Ectodermal cell (in vitro differentiated cells): ENCODE results near the gene ADAMTS2.

Experiments used
- H3K27ac ChIP-seq: 2 replicates; pipeline ENCODE4 v1.7.0; 2013; ENCODE audit warnings: mild to moderate bottlenecking, low read depth, low read length; ENCODE audit not compliant: insufficient read depth, poor library complexity, severe bottlenecking
- H3K27me3 ChIP-seq: 2 replicates; pipeline ENCODE4 v1.7.0; 2013; ENCODE audit warnings: mild to moderate bottlenecking, low read length; ENCODE audit not compliant: insufficient read depth, control insufficient read depth, poor library complexity, severe bottlenecking
- H3K36me3 ChIP-seq: one replicate; pipeline ENCODE4 v1.7.0; 2013; ENCODE audit warnings: low read length; ENCODE audit not compliant: control insufficient read depth, insufficient read depth
- H3K4me1 ChIP-seq: one replicate; pipeline ENCODE4 v1.7.0; 2013; ENCODE audit warnings: low read length; ENCODE audit not compliant: control insufficient read depth, insufficient read depth
- H3K4me3 ChIP-seq: 2 replicates; pipeline ENCODE4 v1.7.0; 2013; ENCODE audit warnings: low read depth, low read length, control low read depth; ENCODE audit not compliant: insufficient read depth
- H3K9me3 ChIP-seq: 2 replicates; pipeline ENCODE4 v1.7.0; 2013; ENCODE audit warnings: mild to moderate bottlenecking, low read length, moderate library complexity; ENCODE audit not compliant: control insufficient read depth
- WGBS, 2 experiments: methylation state at CpG; one replicate each; pipeline ENCODE4 v1.1.7; 2013; ENCODE audit warnings: missing lambda C conversion rate in 2 of 2; 5-methylcytosine and 5-hydroxymethylcytosine counted together

Gene ADAMTS2

DNA sequence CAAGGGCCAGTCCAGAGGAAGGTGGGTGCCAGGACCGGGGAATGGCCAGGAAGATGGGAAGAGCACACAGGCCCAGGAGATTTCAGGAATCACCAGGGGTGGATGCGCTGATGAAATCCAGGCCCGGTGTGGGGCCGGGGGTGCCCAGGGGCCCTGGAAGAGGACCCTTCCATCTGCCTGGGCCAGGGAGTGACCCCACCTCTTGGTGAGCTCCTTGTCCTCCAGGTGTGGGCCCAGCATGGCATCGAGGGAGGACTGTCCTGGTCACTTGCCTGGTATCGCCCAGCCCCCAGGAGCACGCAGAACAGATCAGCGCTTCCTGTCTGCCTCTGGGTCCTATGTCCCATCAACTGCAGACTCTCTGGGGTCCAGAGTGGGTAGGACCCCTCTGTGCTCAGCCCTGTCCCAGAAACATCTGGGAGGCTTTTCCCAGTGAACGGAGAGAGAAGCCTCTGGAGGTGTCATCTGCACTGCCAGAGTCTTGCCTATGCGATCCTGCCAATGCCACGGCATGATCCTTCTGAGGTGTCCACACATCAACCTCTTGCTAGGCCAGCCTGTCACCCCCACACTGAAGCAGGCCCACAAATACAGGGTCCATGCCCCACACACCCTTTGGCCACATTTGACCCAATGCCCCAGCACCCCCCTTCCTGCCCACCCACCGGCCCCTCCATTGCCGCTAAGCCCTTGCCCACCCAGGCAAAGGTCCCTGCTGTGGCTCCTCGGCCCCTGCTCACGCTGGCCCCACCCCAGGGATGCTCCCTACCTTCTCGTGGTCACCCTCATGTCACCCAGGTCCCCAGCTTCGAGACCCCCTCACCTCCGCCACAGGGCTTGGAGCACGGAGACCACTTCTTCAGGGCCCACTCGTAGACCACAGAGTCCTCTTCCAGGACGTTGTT, 217.9 kb downstream of the ADAMTS2 start:
- Histone ChIP-seq H3K9me3 (no peaks in the 10 kb centered on the region), H3K36me3 (no peaks in the 10 kb centered on the region), H3K4me1 (no peaks in the 10 kb centered on the region), H3K27me3 (no peaks in the 10 kb centered on the region), H3K4me3 (no peak overlapping the region), H3K27ac (no peak overlapping the region)
- 90 to 92% methylated on average over 21 of the region's 21 CpGs for WGBS, 2 experiments

DNA sequence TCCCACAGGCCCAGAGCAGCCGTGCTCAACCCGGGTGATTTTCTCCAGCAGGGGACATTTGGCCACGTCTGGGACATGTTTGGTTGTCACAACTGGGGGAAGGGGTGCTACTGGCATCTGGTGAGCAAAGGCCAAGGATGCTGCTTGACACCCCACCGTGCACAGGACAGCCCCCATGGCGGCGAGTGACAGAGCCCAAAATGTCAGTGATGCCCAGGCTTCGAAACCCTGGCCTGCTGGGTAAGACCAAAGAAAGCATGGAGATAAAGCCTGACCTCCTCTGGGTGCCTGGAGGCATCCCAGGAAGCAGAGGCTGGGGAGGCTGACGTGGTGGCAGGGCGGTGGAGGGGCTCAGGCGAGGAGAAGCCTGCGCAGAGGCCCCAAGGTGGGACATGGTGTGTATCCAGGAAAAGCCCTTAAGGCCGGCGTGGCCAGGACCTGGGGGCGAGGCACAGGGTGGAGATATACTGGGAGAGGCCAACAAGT, 218.7 kb downstream of the ADAMTS2 start:
- Histone ChIP-seq H3K36me3 (no peaks in the 10 kb centered on the region), H3K9me3 (no peaks in the 10 kb centered on the region), H3K27me3 (no peaks in the 10 kb centered on the region), H3K4me1 (no peaks in the 10 kb centered on the region), H3K4me3 (no peak overlapping the region), H3K27ac (no peak overlapping the region)
- 86 to 88% methylated on average over 14 of the region's 14 CpGs for WGBS, 2 experiments

DNA sequence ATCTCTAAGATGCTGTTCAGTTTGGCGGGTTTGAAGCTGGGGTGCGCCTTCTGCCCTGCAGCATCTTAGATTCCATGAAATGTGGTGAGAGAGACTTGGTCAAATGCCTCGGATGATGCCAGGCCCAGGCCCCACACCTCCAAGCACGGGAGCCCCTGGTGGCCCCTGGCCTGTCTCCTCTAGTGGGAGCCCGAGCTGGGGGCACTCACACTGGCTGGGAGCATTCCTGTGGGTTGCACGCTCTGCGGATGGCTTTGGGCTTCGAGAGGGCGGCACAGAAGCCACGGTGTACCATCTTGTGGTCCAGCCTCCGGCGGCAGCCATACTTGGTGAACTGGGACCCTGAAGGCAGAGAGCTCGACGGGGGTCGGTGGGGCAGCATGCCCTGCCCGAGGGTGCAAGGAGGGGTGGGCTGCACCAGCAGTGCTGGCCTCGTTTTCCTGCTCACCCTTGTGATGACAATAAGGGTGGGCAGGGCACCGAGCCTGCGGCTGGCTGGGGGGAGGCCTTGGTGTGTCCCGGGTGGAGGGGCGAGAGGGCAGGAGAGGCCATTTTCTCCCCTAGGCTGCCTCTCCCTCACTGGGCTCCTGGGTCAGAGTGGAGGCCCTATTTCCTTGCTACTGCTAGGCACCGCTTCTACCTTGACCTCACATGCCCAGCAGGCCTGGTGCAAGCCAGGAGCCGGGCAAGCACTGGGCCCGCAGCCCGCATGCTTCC, 219.3 kb downstream of the ADAMTS2 start:
- Histone ChIP-seq H3K27me3 (no peaks in the 10 kb centered on the region), H3K27ac (no peak overlapping the region), H3K4me1 (no peaks in the 10 kb centered on the region), H3K36me3 (no peaks in the 10 kb centered on the region), H3K4me3 (no peak overlapping the region), H3K9me3 (no peaks in the 10 kb centered on the region)
- 91 to 92% methylated on average over 25 of the region's 25 CpGs for WGBS, 2 experiments

DNA sequence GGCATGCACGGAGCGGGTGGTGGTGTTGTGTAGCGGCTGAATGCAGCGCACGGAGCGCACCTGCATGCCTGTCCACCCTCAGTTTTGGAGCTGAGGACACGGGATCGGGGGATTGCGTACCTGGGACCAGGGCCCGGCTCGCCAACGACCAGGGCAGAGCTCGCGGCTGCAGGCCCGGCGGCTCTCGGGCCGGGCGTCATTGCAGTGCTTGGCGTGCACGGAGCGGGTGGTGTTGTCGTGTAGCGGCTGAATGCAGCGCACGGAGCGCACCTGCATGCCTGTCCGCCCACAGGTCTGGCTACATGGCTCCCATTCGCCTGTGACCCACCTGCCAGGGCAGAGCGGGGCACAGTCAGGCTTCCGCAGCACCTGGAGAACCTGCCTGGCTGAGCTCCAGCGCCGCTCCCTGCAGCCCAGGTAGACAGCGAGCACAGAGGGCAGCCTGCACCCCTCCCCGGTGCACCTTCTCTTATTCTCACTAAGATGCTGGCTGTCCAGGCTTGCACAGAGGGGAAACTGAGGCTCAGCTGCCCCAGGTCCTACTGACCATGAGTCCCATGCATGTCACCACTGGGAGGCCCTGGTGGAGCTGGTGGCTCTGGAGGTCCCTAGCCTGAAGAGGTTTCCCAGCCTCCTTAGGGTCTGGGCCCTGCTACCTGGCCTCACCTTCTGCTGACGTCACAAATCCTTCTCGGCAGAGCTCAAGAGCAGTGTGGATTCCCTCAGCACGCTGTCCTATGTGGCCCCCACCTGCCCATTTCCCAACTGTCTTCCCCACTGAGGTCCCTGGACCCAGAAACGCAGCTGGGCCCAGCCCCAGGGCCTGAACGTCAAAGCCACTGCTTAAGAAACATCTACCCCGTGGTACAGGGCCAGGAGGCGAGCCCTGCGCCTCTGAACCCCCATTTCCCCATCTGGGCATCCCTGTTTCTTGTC, 220.1 kb downstream of the ADAMTS2 start:
- WGBS, 2 experiments: 92% methylated on average over 43 of the region's 43 CpGs
- H3K27me3 ChIP-seq: no peaks in the 10 kb centered on the region
- no peaks in the 10 kb centered on the region for H3K36me3 ChIP-seq
- H3K9me3 ChIP-seq: no peaks in the 10 kb centered on the region
- H3K27ac ChIP-seq: no peak overlapping the region
- no peak overlapping the region for H3K4me3 ChIP-seq
- H3K4me1 ChIP-seq: no peaks in the 10 kb centered on the region

DNA sequence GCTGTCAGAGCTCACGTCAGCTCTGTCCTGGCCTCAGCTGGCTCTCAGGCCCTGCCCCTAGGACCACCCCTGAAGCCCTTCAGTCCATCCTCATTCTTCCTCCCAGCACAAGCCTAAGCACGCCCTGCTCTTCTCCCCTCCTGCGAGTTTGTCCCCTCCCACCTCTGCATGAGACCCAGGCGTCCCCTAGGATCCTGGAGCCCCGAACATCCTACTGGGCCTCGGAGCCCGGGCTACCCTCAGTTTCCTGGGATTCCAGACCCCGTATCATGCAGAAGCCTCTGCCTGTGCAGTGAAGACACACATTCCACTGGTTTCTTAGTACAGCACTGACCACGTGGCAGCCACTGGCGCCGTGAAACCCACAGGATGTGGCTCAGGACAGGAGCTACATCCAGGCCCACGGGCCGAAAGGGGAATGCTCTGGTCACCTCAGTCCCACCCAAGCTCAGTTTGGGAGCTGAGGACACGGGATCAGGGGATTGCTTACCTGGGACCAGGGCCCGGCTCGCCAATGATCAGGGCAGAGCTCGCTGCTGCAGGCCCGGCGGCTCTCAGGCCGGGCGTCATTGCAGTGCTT, 220.9 kb downstream of the ADAMTS2 start:
- no peaks in the 10 kb centered on the region for H3K4me1 ChIP-seq
- H3K27me3 ChIP-seq: no peaks in the 10 kb centered on the region
- 91 to 93% methylated on average over 21 of the region's 21 CpGs for WGBS, 2 experiments
- no peak overlapping the region for H3K27ac ChIP-seq
- no peaks in the 10 kb centered on the region for H3K9me3 ChIP-seq
- H3K4me3 ChIP-seq: no peak overlapping the region
- H3K36me3 ChIP-seq: no peaks in the 10 kb centered on the region

DNA sequence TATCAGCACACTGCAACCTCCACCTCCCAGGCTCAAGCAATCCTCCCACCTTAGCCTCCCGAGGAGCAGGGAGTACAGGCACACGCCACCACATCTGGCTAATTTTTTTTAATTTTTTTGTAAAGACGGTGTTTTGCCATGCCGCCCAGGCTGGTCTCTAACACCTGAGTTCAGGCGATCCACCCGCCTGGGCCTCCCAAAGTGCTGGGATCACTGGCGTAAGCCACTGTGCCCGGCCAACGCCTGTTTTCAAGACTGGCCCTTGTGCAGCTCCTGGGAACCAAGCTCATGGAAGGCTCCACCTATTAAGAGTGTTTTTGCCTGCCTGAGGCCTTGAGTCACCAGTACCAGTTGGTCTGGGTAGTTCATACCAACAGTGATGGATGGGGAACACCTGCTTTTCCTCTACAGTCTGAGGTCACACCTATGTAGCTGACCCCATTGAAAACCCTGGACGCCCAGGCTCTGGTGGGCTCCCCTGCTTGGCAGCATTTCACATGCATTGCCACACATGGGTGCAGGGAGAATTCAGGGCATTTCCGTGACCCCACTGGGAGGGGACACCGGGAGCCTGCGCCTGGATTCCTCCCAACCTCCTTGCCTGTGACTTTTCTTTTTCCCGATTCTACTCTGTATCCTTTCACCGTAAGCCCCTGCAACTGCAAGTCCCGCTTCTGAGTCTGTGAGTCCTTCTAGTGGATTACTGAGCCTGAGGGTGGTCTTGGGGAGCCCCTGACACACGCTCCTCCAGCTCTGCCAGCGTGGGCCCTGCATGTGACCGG, 221.6 kb downstream of the ADAMTS2 start:
- H3K4me1 ChIP-seq: no peaks in the 10 kb centered on the region
- no peak overlapping the region for H3K27ac ChIP-seq
- no peak overlapping the region for H3K4me3 ChIP-seq
- H3K9me3 ChIP-seq: no peaks in the 10 kb centered on the region
- 89 to 91% methylated on average over 19 of the region's 19 CpGs for whole genome bisulfite sequencing, 2 experiments
- no peaks in the 10 kb centered on the region for H3K27me3 ChIP-seq
- no peaks in the 10 kb centered on the region for H3K36me3 ChIP-seq

DNA sequence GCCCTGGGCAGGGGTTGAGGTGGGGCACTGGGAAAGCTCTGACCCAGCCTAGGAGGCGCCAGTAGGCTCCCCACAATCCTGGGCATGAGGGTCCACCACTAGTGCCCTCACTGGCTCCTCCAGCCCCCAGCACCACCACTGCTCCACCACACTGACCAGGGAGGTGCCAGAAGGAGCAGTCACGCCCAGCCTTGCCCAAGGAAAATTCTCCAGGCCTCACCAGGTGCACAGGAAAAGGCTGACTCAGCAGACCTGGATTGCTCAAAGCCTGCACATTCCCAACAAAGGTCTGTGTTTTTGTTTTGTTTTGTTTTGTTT, 222.2 kb downstream of the ADAMTS2 start:
- no peaks in the 10 kb centered on the region for H3K27me3 ChIP-seq
- no peak overlapping the region for H3K4me3 ChIP-seq
- no peak overlapping the region for H3K27ac ChIP-seq
- H3K9me3 ChIP-seq: no peaks in the 10 kb centered on the region
- H3K36me3 ChIP-seq: no peaks in the 10 kb centered on the region
- H3K4me1 ChIP-seq: no peaks in the 10 kb centered on the region
- WGBS, 2 experiments: 72 to 75% methylated on average over 2 of the region's 2 CpGs

DNA sequence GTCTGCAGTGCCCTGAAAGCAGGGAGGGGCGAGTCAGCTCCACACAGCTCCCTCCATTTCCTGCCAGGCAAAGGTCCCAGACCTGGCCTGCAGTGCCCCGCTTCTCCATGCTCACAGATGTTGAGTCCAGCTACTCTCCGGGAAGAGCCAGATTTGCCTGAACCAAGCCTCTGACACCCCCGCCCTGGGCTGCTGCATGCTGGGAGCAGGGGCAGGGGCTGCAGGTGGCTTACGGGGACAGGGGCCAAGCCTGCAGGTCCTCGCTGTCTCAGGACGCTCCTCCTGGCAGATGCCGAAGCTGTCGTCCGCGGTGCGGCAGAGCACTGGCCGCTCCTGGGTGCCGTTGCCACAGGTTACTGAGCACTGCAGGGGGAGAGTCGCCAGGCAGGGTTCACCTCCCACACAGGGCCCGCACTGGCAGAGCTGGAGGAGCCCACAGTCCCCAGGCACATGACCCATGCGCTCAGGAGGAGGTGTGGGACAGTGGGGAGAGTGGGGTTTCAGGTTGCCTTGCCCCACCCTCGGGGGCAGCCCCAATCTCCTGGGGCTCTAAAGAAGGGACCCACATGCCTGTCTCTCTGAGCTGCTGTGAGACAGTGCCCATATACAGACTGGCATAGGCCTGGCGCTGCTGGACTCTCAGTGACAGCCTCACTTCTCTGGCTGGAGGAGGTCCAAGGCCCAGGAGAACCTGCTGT, 222.7 kb downstream of the ADAMTS2 start:
- no peaks in the 10 kb centered on the region for H3K36me3 ChIP-seq
- no peaks in the 10 kb centered on the region for H3K9me3 ChIP-seq
- no peaks in the 10 kb centered on the region for H3K4me1 ChIP-seq
- 90 to 92% methylated on average over 19 of the region's 19 CpGs for WGBS, 2 experiments
- H3K4me3 ChIP-seq: no peak overlapping the region
- H3K27me3 ChIP-seq: no peaks in the 10 kb centered on the region
- no peak overlapping the region for H3K27ac ChIP-seq

DNA sequence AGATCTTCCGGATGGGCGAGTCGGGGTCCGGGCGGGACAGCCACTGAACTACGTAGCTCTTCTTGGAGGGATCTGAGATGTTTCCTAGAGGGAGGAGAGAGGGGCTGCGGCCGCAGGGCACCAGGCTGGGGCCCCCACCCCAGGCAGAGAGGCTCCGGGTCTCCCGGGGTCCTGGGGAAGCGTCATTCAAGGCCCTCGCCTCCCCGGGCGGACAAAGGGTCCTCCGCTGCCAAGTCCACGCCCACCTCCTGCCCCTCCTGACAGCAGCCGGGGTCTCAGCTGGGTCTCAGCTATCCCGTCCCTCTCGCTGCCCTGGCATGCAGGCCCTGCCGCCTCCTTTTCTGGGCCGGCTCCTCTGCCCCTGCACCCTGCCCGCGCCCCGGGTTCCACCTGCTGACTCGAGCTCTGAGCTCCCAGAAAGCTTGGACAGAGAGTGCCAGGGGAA, 223.6 kb downstream of the ADAMTS2 start:
- 92 to 95% methylated on average over 25 of the region's 25 CpGs for WGBS, 2 experiments

More for the DNA sequence above, 223.6 kb downstream of the ADAMTS2 start:
- no peaks in the 10 kb centered on the region for H3K4me1 ChIP-seq
- no peak overlapping the region for H3K4me3 ChIP-seq
- no peak overlapping the region for H3K27ac ChIP-seq
- no peaks in the 10 kb centered on the region for H3K36me3 ChIP-seq
- no peaks in the 10 kb centered on the region for H3K27me3 ChIP-seq
- no peaks in the 10 kb centered on the region for H3K9me3 ChIP-seq
